Mesendoderm (in vitro differentiated cells): Measurements from ENCODE around the gene AGTRAP.

Experiments used
- DNase-seq: peaks from one replicate; pipeline ENCODE4 v3.0.0; 2013
- H2AK5ac ChIP-seq: 2 replicates; pipeline ENCODE4 v1.6.1; 2013; ENCODE audit warnings: low read length, inconsistent platforms
- H2BK120ac ChIP-seq: 2 replicates; pipeline ENCODE4 v1.6.1; 2013; ENCODE audit warnings: low read depth, mild to moderate bottlenecking, low read length, moderate library complexity, mixed read lengths
- H2BK15ac ChIP-seq: replicated peaks from 2 replicates; pipeline ENCODE4 v1.6.1; 2013; ENCODE audit warnings: low read depth, mild to moderate bottlenecking, moderate library complexity
- H2BK5ac ChIP-seq: 2 replicates; pipeline ENCODE4 v1.6.1; 2013; ENCODE audit warnings: low read length, inconsistent platforms
- H3K18ac ChIP-seq: 2 replicates; pipeline ENCODE4 v1.6.1; 2013; ENCODE audit warnings: mild to moderate bottlenecking, low read length, mixed read lengths
- H3K23ac ChIP-seq: one replicate; pipeline ENCODE4 v1.6.1; 2013; ENCODE audit warnings: low read length
- H3K27ac ChIP-seq: 2 replicates; pipeline ENCODE4 v1.5.1; 2013; ENCODE audit warnings: low read depth, mild to moderate bottlenecking, inconsistent platforms, low read length, moderate library complexity
- H3K27me3 ChIP-seq: 2 replicates; pipeline ENCODE4 v1.6.1; 2013; ENCODE audit warnings: low read length, control low read depth, mild to moderate bottlenecking, inconsistent platforms; ENCODE audit not compliant: insufficient read depth, poor library complexity
- H3K36me3 ChIP-seq: 2 replicates; pipeline ENCODE4 v1.6.1; 2013; ENCODE audit warnings: low read length, inconsistent platforms; ENCODE audit not compliant: control insufficient read depth, insufficient read depth
- H3K4ac ChIP-seq: one replicate; pipeline ENCODE4 v1.6.1; 2013; ENCODE audit warnings: low read depth, mild to moderate bottlenecking, low read length, moderate library complexity
- H3K4me1 ChIP-seq: 2 replicates; pipeline ENCODE4 v1.6.1; 2013; ENCODE audit warnings: low read depth, low read length, inconsistent platforms; ENCODE audit not compliant: control insufficient read depth
- H3K4me2 ChIP-seq: 2 replicates; pipeline ENCODE4 v1.6.1; 2013; ENCODE audit warnings: low read length
- H3K4me3 ChIP-seq: 2 replicates; pipeline ENCODE4 v1.5.1; 2013; ENCODE audit warnings: mild to moderate bottlenecking, low read length
- H3K56ac ChIP-seq: one replicate; pipeline ENCODE4 v1.6.1; 2013; ENCODE audit warnings: low read length
- H3K79me1 ChIP-seq: 2 replicates; pipeline ENCODE4 v1.6.1; 2013; ENCODE audit warnings: low read length, inconsistent platforms
- H3K79me2 ChIP-seq: 2 replicates; pipeline ENCODE4 v1.6.1; 2013; ENCODE audit warnings: mild to moderate bottlenecking, low read length; ENCODE audit not compliant: control insufficient read depth, insufficient read depth
- H3K9ac ChIP-seq: 2 replicates; pipeline ENCODE4 v1.6.1; 2013; ENCODE audit warnings: low read length, inconsistent platforms
- H4K5ac ChIP-seq: one replicate; pipeline ENCODE4 v1.6.1; 2013; ENCODE audit warnings: low read length
- H4K8ac ChIP-seq: one replicate; pipeline ENCODE4 v1.6.1; 2013; ENCODE audit warnings: low read depth, mild to moderate bottlenecking, control low read depth, low read length, moderate library complexity
- WGBS: extraction: QIAGEN DNeasy Blood & Tissue Kit; methylation state at CpG from one replicate; pipeline ENCODE4 v1.1.7; 2013; ENCODE audit warnings: low lambda C conversion rate, missing lambda C conversion rate; ENCODE audit not compliant: insufficient coverage; ENCODE audit errors: extremely low coverage; 5-methylcytosine and 5-hydroxymethylcytosine counted together

AGTRAP gene

DNA sequence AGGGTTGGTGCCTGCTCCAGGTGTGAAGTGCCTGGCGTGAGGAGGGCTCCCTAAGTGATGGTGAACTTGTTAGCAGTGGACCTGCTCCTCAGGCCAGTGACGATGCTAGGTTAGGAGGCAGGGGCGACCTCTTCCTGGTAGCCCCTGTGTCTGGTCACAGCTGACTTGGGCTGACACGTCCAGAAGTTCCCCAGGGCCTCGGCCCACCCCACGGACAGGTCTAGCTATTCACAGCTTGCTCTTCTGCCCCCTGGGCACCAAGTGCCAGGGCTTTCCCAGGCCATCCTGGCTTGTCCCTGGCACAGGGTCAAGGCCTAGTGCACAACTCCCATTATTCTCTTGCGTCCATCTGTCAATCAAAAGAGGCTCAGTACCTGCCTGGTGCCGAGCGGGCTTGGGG is 15.2 kb downstream of the AGTRAP start:
- H2BK120ac ChIP-seq: no peak overlapping the region

GRCh38 chr1:11752359-11753088 is 16.6 kb downstream of the AGTRAP start:
- H3K4me3 ChIP-seq: no peak overlapping the region
- no peak overlapping the region for H2BK15ac ChIP-seq
- H3K4ac ChIP-seq: no peak overlapping the region
- no peaks in the 10 kb centered on the region for H3K79me1 ChIP-seq
- H2BK120ac ChIP-seq: no peak overlapping the region
- no peaks in the 10 kb centered on the region for H3K36me3 ChIP-seq
- H3K4me1 ChIP-seq: peaks cover 4% of the 10 kb centered on the region
- H3K27me3 ChIP-seq: no peaks in the 10 kb centered on the region
- H3K9ac ChIP-seq: no peak overlapping the region
- H2BK5ac ChIP-seq: no peak overlapping the region
- no peak overlapping the region for H3K56ac ChIP-seq
- H3K18ac ChIP-seq: no peak overlapping the region
- no CpG with 5 or more reads among the region's 17 CpGs for WGBS
- H3K27ac ChIP-seq: no peak overlapping the region
- no peak overlapping the region for H3K4me2 ChIP-seq
- DNase-seq: peak; percentile 74
- no peak overlapping the region for H4K5ac ChIP-seq
- no peaks in the 10 kb centered on the region for H3K79me2 ChIP-seq
- no peak overlapping the region for H4K8ac ChIP-seq
- peak overlapping the region; percentile 9 for H3K23ac ChIP-seq
- no peak overlapping the region for H2AK5ac ChIP-seq

More for the DNA sequence above, 15.2 kb downstream of the AGTRAP start:
- H3K79me2 ChIP-seq: no peaks in the 10 kb centered on the region
- H3K4me1 ChIP-seq: peaks cover 4% of the 10 kb centered on the region
- H3K27ac ChIP-seq: no peak overlapping the region
- H3K56ac ChIP-seq: no peak overlapping the region
- H3K4me2 ChIP-seq: no peak overlapping the region
- no peak overlapping the region for H3K23ac ChIP-seq
- H3K27me3 ChIP-seq: no peaks in the 10 kb centered on the region
- no peak overlapping the region for H2AK5ac ChIP-seq
- H3K79me1 ChIP-seq: no peaks in the 10 kb centered on the region
- no peak overlapping the region for H4K5ac ChIP-seq
- no peak overlapping the region for H4K8ac ChIP-seq
- H3K18ac ChIP-seq: no peak overlapping the region
- no peak overlapping the region for H3K4ac ChIP-seq
- no CpG with 5 or more reads among the region's 9 CpGs for WGBS
- no peak overlapping the region for H2BK15ac ChIP-seq
- no peak overlapping the region for H3K9ac ChIP-seq
- DNase-seq: no peak
- H3K4me3 ChIP-seq: no peak overlapping the region
- H2BK5ac ChIP-seq: no peak overlapping the region
- no peaks in the 10 kb centered on the region for H3K36me3 ChIP-seq

GRCh38 chr1:11753555-11754208 is 17.7 kb downstream of the AGTRAP start:
- H3K23ac ChIP-seq: no peak overlapping the region
- no peak overlapping the region for H3K27ac ChIP-seq
- H3K79me1 ChIP-seq: no peaks in the 10 kb centered on the region
- WGBS: no CpG with 5 or more reads among the region's 7 CpGs
- no peak overlapping the region for H3K18ac ChIP-seq
- DNase-seq: peak; percentile 76
- no peak overlapping the region for H4K5ac ChIP-seq
- H3K4me3 ChIP-seq: no peak overlapping the region
- H3K4me1 ChIP-seq: peaks cover 4% of the 10 kb centered on the region
- no peak overlapping the region for H3K56ac ChIP-seq
- no peak overlapping the region for H3K4ac ChIP-seq
- H2BK15ac ChIP-seq: no peak overlapping the region
- H3K36me3 ChIP-seq: no peaks in the 10 kb centered on the region
- H3K9ac ChIP-seq: no peak overlapping the region
- no peaks in the 10 kb centered on the region for H3K79me2 ChIP-seq
- no peak overlapping the region for H4K8ac ChIP-seq
- no peak overlapping the region for H2AK5ac ChIP-seq
- H2BK5ac ChIP-seq: no peak overlapping the region
- no peak overlapping the region for H2BK120ac ChIP-seq
- no peaks in the 10 kb centered on the region for H3K27me3 ChIP-seq
- H3K4me2 ChIP-seq: no peak overlapping the region

DNA sequence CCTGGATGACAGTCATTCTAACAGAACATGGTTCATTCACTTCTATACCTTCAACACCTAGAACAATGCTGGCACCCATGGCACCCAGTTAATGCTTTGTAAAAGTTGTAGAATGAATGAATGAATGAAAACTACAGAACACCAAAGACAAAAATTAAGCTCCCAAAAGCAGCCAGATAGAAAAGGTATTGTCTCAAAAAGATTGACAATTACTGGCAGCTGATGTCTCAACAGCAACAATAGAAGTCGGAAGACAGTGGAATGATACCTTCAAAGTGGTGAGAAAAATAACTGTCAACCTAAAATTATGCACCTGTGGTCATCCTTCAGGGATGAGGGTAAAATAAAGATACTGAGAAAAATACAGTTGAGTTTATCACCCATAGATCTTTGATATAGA is 21.1 kb downstream of the AGTRAP start:
- H4K5ac ChIP-seq: no peak overlapping the region
- no peak overlapping the region for H3K18ac ChIP-seq
- no peak overlapping the region for H3K4ac ChIP-seq
- no CpG with 5 or more reads among the region's 1 CpG for WGBS
- H3K27ac ChIP-seq: no peak overlapping the region
- H3K27me3 ChIP-seq: no peaks in the 10 kb centered on the region
- H3K4me1 ChIP-seq: peaks cover 4% of the 10 kb centered on the region
- no peak overlapping the region for H4K8ac ChIP-seq
- H3K79me2 ChIP-seq: no peaks in the 10 kb centered on the region
- H2BK120ac ChIP-seq: no peak overlapping the region
- H3K4me3 ChIP-seq: no peak overlapping the region
- H3K9ac ChIP-seq: no peak overlapping the region
- H3K23ac ChIP-seq: no peak overlapping the region
- DNase-seq: no peak
- no peak overlapping the region for H3K56ac ChIP-seq
- no peak overlapping the region for H2BK15ac ChIP-seq
- H3K79me1 ChIP-seq: no peaks in the 10 kb centered on the region
- H2BK5ac ChIP-seq: no peak overlapping the region
- H3K36me3 ChIP-seq: no peaks in the 10 kb centered on the region
- no peak overlapping the region for H3K4me2 ChIP-seq
- H2AK5ac ChIP-seq: no peak overlapping the region

GRCh38 chr1:11759791-11760190 is 23.9 kb downstream of the AGTRAP start:
- no CpG with 5 or more reads among the region's 4 CpGs for WGBS

More at GRCh38 chr1:11759791-11760190, 23.9 kb downstream of the AGTRAP start:
- Histone ChIP-seq H4K5ac (no peak overlapping the region), H3K4me2 (no peak overlapping the region), H3K4ac (no peak overlapping the region), H3K36me3 (no peaks in the 10 kb centered on the region), H3K56ac (no peak overlapping the region), H3K27me3 (no peaks in the 10 kb centered on the region), H2BK120ac (no peak overlapping the region), H3K79me2 (no peaks in the 10 kb centered on the region), H2BK5ac (no peak overlapping the region), H3K9ac (no peak overlapping the region), H2BK15ac (no peak overlapping the region), H2AK5ac (no peak overlapping the region), H3K27ac (no peak overlapping the region), H3K4me3 (no peak overlapping the region), H3K79me1 (no peaks in the 10 kb centered on the region), H3K18ac (no peak overlapping the region), H4K8ac (no peak overlapping the region), H3K23ac (no peak overlapping the region), H3K4me1 (no peaks in the 10 kb centered on the region)
- DNase-seq: no peak
